Heart left ventricle (tissue), 16 donors: Measurements from ENCODE around the gene USP4. TPM values are rescaled to one million over a fixed set of nuclear protein-coding genes. Genes with fewer than 3 reads are reported as not detected.
A peak's percentile ranks its signal among the peaks of the same experiment; 100 is the strongest.

Experiments
- ATAC-seq, 4 donors: fragments of 200-7000 bp; cut with Tn5 transposase; one replicate each; pipeline ENCODE4 v1.9.1; 2020 to 2022; ENCODE audit warnings: moderate library complexity in 4 of 4, mild to moderate bottlenecking in 3 of 4, moderate number of reproducible peaks in 1 of 4
- DNase-seq, 5 donors: peaks; one replicate each; pipeline ENCODE4 v3.0.0-alpha.2; 2020
- H3K27ac ChIP-seq, 12 donors: fragments of 200-600 bp; sonication (generic) in 4 of 12; one replicate each; pipeline versions ENCODE4 v1.5.0 to v1.8.0; 2016 to 2022; ENCODE audit warnings: mild to moderate bottlenecking in 2 of 12
- H3K27me3 ChIP-seq, 9 donors: fragments of 200-600 bp; sonication (generic) in 2 of 9; one replicate each; pipeline versions ENCODE4 v1.5.1 to v1.8.0; 2016 to 2022; ENCODE audit warnings: mild to moderate bottlenecking in 3 of 9
- H3K36me3 ChIP-seq, 9 donors: fragments of 200-600 bp; sonication (generic) in 2 of 9; one replicate each; pipeline versions ENCODE4 v1.5.0 to v1.8.0; 2018 to 2022; ENCODE audit warnings: mild to moderate bottlenecking in 2 of 9
- H3K4me1 ChIP-seq, 12 donors: fragments of 200-600 bp; sonication (generic) in 4 of 12; one replicate each; pipeline versions ENCODE4 v1.5.0 to v1.8.0; 2016 to 2022; ENCODE audit warnings: mild to moderate bottlenecking in 3 of 12
- H3K4me3 ChIP-seq, 12 donors: fragments of 200-600 bp; sonication (generic) in 4 of 12; one replicate each; pipeline versions ENCODE4 v1.5.0 to v1.8.0; 2017 to 2022; ENCODE audit warnings: mild to moderate bottlenecking in 9 of 12, moderate library complexity in 4 of 12
- H3K9me3 ChIP-seq, 12 donors: fragments of 200-600 bp; sonication (generic) in 4 of 12; one replicate each; pipeline versions ENCODE4 v1.5.0 to v1.8.0; 2016 to 2022; ENCODE audit warnings: mild to moderate bottlenecking in 1 of 12
- CTCF ChIP-seq, 12 donors: fragments of 200-600 bp; sonication (generic) in 4 of 12; IDR thresholded peaks; one replicate each; pipeline versions ENCODE4 v1.5.0 to v1.8.0; 2018 to 2022; ENCODE audit warnings: antibody characterized with exemption in 12 of 12, mild to moderate bottlenecking in 5 of 12
- POLR2A ChIP-seq, 2 donors: fragments of 450-650 bp; IDR thresholded peaks; one replicate each; pipeline ENCODE4 v1.6.1; 2017; ENCODE audit warnings: antibody characterized with exemption in 2 of 2, mild to moderate bottlenecking in 2 of 2, moderate library complexity in 2 of 2
- WGBS, 4 donors: extraction: QIAGEN DNeasy Blood & Tissue Kit in 2 of 4; methylation state at CpG; one replicate each; pipeline versions ENCODE4 v1.1.5 to v1.1.7; 2013 to 2018; 5-methylcytosine and 5-hydroxymethylcytosine counted together
- intact Hi-C, 10 donors: fragments of 100-400 bp; cut with DNase I; formaldehyde crosslinking; loops; one replicate each; pipeline versions ENCODE4 v1.11.1 to v1.14.2; 2022
- polyA plus RNA-seq, 2 donors: library from polyadenylated mRNA; stranded (reverse); fragments of 200-250 nt; gene quantifications; one replicate each; pipeline ENCODE4 v1.2.3, GENCODE V29; 2013
- total RNA-seq, 9 donors: library from RNA; depleted of rRNA in 2 of 9; stranded (reverse); fragments of >200 nt in 2 of 9; fragmentation: NEBNext Ultra II Directional in 3 of 9; extraction: Animal tissue kit (Norgen Biotek cat#: 25700) in 3 of 9; gene quantifications; one replicate each; pipeline versions ENCODE4 v1.1.0 to v1.2.4, GENCODE V29; 2016 to 2023
- donor health status: ischemic (EF 13 %, LVEDD 7.1; RV severe dilation, severe dysfunction).
- donor health status: healthy with polysubstance abuse.
- donor health status: DM: no; HTN: yes; CAD: no.
- donor health status: DM: no; HTN: no; CAD: no.
- donor health status: ischemic (EF 25% LVEDD 6.9; RV normal size, moderate dysfunction).
- donor health status: ischemic (EF 25% LVEDD 5.7; RV mildly dilated, moderate dysfunction).
- donor health status: healthy.
- donor health status: DM: yes; HTN: yes; CAD: no.
- donor health status: ischemic (EF 35%, LVEDD 5.7; RV mildly dilated, moderate dysfunction).
- donor health status: nonischemic (EF 11% LVEDD 7.7; RV severe dilation, severe dysfunction).
- donor health status: DM: yes; HTN: yes; CAD: no.
- donor health status: PGD.
- donor health status: ischemic (EF 29% LVEDD 5.4; RV normal size, mild dysfunction).
- donor health status: nonischemic (EF 23%, LVEDD 6.1; RV moderate dilation, normal function).

Gene USP4
- total and polyA plus RNA-seq, 11 donors: 17.3 to 48.6 (median 36.0) TPM

- peak in 3 of 5 donors; percentile 21 to 44 (median 24) for DNase-seq
- H3K27me3 ChIP-seq: no peaks in the 10 kb centered on the region
- WGBS, 4 donors: 58 to 68% (median 66%) methylated on average over 11 of the region's 11 CpGs
- H3K27ac ChIP-seq: no peak overlapping the region
- peaks cover 0 to 29% (median 22%) of the 10 kb centered on the region in 9 donors for H3K36me3 ChIP-seq
- no peak overlapping the region for H3K4me3 ChIP-seq
- TF ChIP-seq POLR2A (IDR thresholded peaks at IDR 0.05) (no peak), CTCF (IDR thresholded peaks at IDR 0.05) (no peak)
- H3K4me1 ChIP-seq: peaks cover 0 to 79% (median 23%) of the 10 kb centered on the region in 12 donors
- no peaks in the 10 kb centered on the region for H3K9me3 ChIP-seq
- peak in 3 of 4 donors; percentile 65 to 70 (median 66) for ATAC-seq
- intact Hi-C loops: no loop called here
Observed at GRCh38 chr3:49378249-49378895, 38.5 kb upstream of the USP4 start.

GRCh38 chr3:49377483-49377882 is 37.6 kb upstream of the USP4 start:
- H3K36me3 ChIP-seq: peaks cover 0 to 33% (median 31%) of the 10 kb centered on the region in 9 donors
- 79 to 100% (median 90%) methylated on average over 1 of the region's 1 CpG for WGBS, 4 donors
- H3K9me3 ChIP-seq: no peaks in the 10 kb centered on the region
- ATAC-seq (peak in 2 of 4 donors; percentile 12 to 21), DNase-seq (no peak)
- H3K4me1 ChIP-seq: peaks cover 0 to 77% (median 20%) of the 10 kb centered on the region in 12 donors
- H3K27ac ChIP-seq: no peak overlapping the region
- H3K4me3 ChIP-seq: no peak overlapping the region
- intact Hi-C loops: no loop called here
- H3K27me3 ChIP-seq: no peaks in the 10 kb centered on the region
- TF ChIP-seq POLR2A (IDR thresholded peaks at IDR 0.05) (no peak), CTCF (IDR thresholded peaks at IDR 0.05) (no peak)

GRCh38 chr3:49371946-49372345 is 32.1 kb upstream of the USP4 start:
- ATAC-seq: no peak
- no peak overlapping the region for H3K4me3 ChIP-seq
- intact Hi-C loops: no loop called here
- peaks cover 0 to 89% (median 84%) of the 10 kb centered on the region in 9 donors for H3K36me3 ChIP-seq
- H3K27ac ChIP-seq: no peak overlapping the region
- H3K4me1 ChIP-seq: peaks cover 0 to 39% (median 3%) of the 10 kb centered on the region in 12 donors
- no peak for DNase-seq
- no peaks in the 10 kb centered on the region for H3K9me3 ChIP-seq
- TF ChIP-seq CTCF (IDR thresholded peaks at IDR 0.05) (no peak), POLR2A (IDR thresholded peaks at IDR 0.05) (no peak)
- no peaks in the 10 kb centered on the region for H3K27me3 ChIP-seq

- no peak overlapping the region for H3K27ac ChIP-seq
- H3K4me1 ChIP-seq: peaks cover 0 to 34% (median under 1%) of the 10 kb centered on the region in 12 donors
- H3K27me3 ChIP-seq: no peaks in the 10 kb centered on the region
- TF ChIP-seq CTCF (IDR thresholded peaks at IDR 0.05): no peak
- no peak for TF ChIP-seq POLR2A (IDR thresholded peaks at IDR 0.05)
- intact Hi-C loops: no loop called here
- H3K36me3 ChIP-seq: peaks cover 0 to 100% (median 96%) of the 10 kb centered on the region in 9 donors
- no peak overlapping the region for H3K4me3 ChIP-seq
- WGBS, 4 donors: 84 to 91% (median 87%) methylated on average over 6 of the region's 6 CpGs
- H3K9me3 ChIP-seq: no peaks in the 10 kb centered on the region
- no peak for ATAC-seq
- no peak for DNase-seq
Observed at GRCh38 chr3:49370585-49371290, 30.9 kb upstream of the USP4 start.
